WTC11 (cell line): ENCODE data around the gene CARS1. TPM values are rescaled to one million over a fixed set of nuclear protein-coding genes. Genes with fewer than 3 reads are reported as not detected.

ENCODE experiments used
- ATAC-seq: fragments of 200-7000 bp; cut with Tn5 transposase; 2 replicates; pipeline ENCODE4 v1.10.0; 2021; ENCODE audit warnings: mild to moderate bottlenecking, moderate library complexity
- CTCF ChIA-PET: fragments of 300-600 bp; sonication (Branson Sonifier 250); formaldehyde crosslinking; loops from one replicate; lab custom pipeline; 2021; ENCODE audit warnings: antibody characterized with exemption; lab: Charles Lee
- POLR2A ChIA-PET: fragments of 350-600 bp; sonication (Branson Sonifier 250); formaldehyde crosslinking; loops from one replicate; lab custom pipeline; 2021; ENCODE audit warnings: antibody characterized with exemption; lab: Charles Lee
- DNase-seq: peaks from one replicate; pipeline ENCODE4 v3.0.0; 2021; ENCODE audit warnings: low spot score
- H3K27ac Mint-ChIP-seq: 2 replicates; pipeline ENCODE4 v1.8.0; 2021; ENCODE audit warnings: mixed read lengths
- H3K27me3 Mint-ChIP-seq: 2 replicates; pipeline ENCODE4 v1.8.0; 2021; ENCODE audit warnings: low read depth, mild to moderate bottlenecking, moderate library complexity, mixed read lengths
- H3K36me3 Mint-ChIP-seq: 2 replicates; pipeline ENCODE4 v1.8.0; 2021; ENCODE audit warnings: mixed read lengths
- H3K4me1 Mint-ChIP-seq: 2 replicates; pipeline ENCODE4 v1.8.0; 2022; ENCODE audit warnings: mixed read lengths
- H3K4me3 Mint-ChIP-seq: 2 replicates; pipeline ENCODE4 v1.8.0; 2021; ENCODE audit warnings: mild to moderate bottlenecking, moderate library complexity, mixed read lengths
- H3K9me3 Mint-ChIP-seq: 2 replicates; pipeline ENCODE4 v1.8.0; 2021; ENCODE audit warnings: mixed read lengths
- ATF1 ChIP-seq: sonication (generic); formaldehyde crosslinking; IDR thresholded peaks from 2 replicates; pipeline ENCODE4 v1.8.1; 2023; ENCODE audit warnings: mild to moderate bottlenecking, moderate library complexity, missing genetic modification reagents
- CBFB ChIP-seq: sonication (generic); formaldehyde crosslinking; IDR thresholded peaks from 2 replicates; pipeline ENCODE4 v1.8.1; 2022; ENCODE audit warnings: mild to moderate bottlenecking, low read depth, missing genetic modification reagents
- CREB1 ChIP-seq: sonication (generic); formaldehyde crosslinking; IDR thresholded peaks from 2 replicates; pipeline ENCODE4 v1.8.0; 2023; ENCODE audit warnings: mild to moderate bottlenecking, missing genetic modification reagents
- ESRRA ChIP-seq: sonication (generic); formaldehyde crosslinking; IDR thresholded peaks from 2 replicates; pipeline ENCODE4 v1.8.1; 2022; ENCODE audit warnings: mild to moderate bottlenecking, missing genetic modification reagents, borderline replicate concordance
- ETV6 ChIP-seq: sonication (generic); formaldehyde crosslinking; IDR thresholded peaks from 2 replicates; pipeline ENCODE4 v1.8.1; 2022; ENCODE audit warnings: mild to moderate bottlenecking, missing genetic modification reagents
- FOXP1 ChIP-seq: sonication (generic); formaldehyde crosslinking; IDR thresholded peaks from 2 replicates; pipeline ENCODE4 v1.8.0; 2022; ENCODE audit warnings: missing genetic modification reagents, mild to moderate bottlenecking, moderate library complexity, borderline replicate concordance
- GTF2I ChIP-seq: fragments of 250-450 bp; sonication (Bioruptor Pico); conservative IDR thresholded peaks from 2 replicates; pipeline ENCODE4 v1.4.0; 2021; ENCODE audit warnings: mild to moderate bottlenecking
- MYBL2 ChIP-seq: sonication (generic); formaldehyde crosslinking; IDR thresholded peaks from 2 replicates; pipeline ENCODE4 v1.8.1; 2023; ENCODE audit warnings: mild to moderate bottlenecking, moderate library complexity, missing genetic modification reagents
- NFYB ChIP-seq: sonication (generic); formaldehyde crosslinking; conservative IDR thresholded peaks from 2 replicates; pipeline ENCODE4 v1.8.0; 2022; ENCODE audit warnings: low read depth, missing genetic modification reagents
- OVOL2 ChIP-seq: fragments of 250-450 bp; sonication (Bioruptor Pico); IDR thresholded peaks from 2 replicates; pipeline ENCODE4 v1.9.0; 2021; ENCODE audit warnings: mild to moderate bottlenecking, borderline replicate concordance
- RELA ChIP-seq: sonication (generic); formaldehyde crosslinking; IDR thresholded peaks from 2 replicates; pipeline ENCODE4 v1.8.1; 2022; ENCODE audit warnings: missing genetic modification reagents, mild to moderate bottlenecking, borderline replicate concordance
- SMAD3 ChIP-seq: sonication (generic); formaldehyde crosslinking; IDR thresholded peaks from 2 replicates; pipeline ENCODE4 v1.8.0; 2022; ENCODE audit warnings: missing genetic modification reagents, mild to moderate bottlenecking, borderline replicate concordance
- SMAD4 ChIP-seq: sonication (generic); formaldehyde crosslinking; IDR thresholded peaks from 2 replicates; pipeline ENCODE4 v1.8.0; 2022; ENCODE audit warnings: mild to moderate bottlenecking, missing genetic modification reagents
- ZNF138 ChIP-seq: sonication (generic); formaldehyde crosslinking; conservative IDR thresholded peaks from 2 replicates; pipeline ENCODE4 v1.8.1; 2022; ENCODE audit warnings: mild to moderate bottlenecking, moderate library complexity, missing genetic modification reagents
- ZNF263 ChIP-seq: sonication (generic); formaldehyde crosslinking; IDR thresholded peaks from 2 replicates; pipeline ENCODE4 v1.8.1; 2022; ENCODE audit warnings: low read depth, mild to moderate bottlenecking, moderate library complexity, missing genetic modification reagents
- ZNF671 ChIP-seq: fragments of 250-450 bp; sonication (Bioruptor Pico); IDR thresholded peaks from 2 replicates; pipeline ENCODE4 v1.8.0; 2021; ENCODE audit warnings: mild to moderate bottlenecking
- total RNA-seq: library from RNA; stranded (reverse); gene quantifications from 3 replicates; pipeline ENCODE4 v1.2.3, GENCODE V29; 2021
- TF ChIP-seq, protein P1 (sequence below): sonication (generic); formaldehyde crosslinking; IDR thresholded peaks from 2 replicates; pipeline ENCODE4 v1.8.1; 2023; ENCODE audit warnings: mild to moderate bottlenecking, missing genetic modification reagents, moderate library complexity
- TF ChIP-seq, protein P2 (sequence below): fragments of 250-450 bp; sonication (Bioruptor Pico); IDR thresholded peaks from 2 replicates; pipeline ENCODE4 v2.1.2; 2022; ENCODE audit warnings: mild to moderate bottlenecking, moderate library complexity
- TF ChIP-seq, protein P3 (sequence below): sonication (generic); formaldehyde crosslinking; IDR thresholded peaks from 2 replicates; pipeline ENCODE4 v1.8.1; 2022; ENCODE audit warnings: mild to moderate bottlenecking, missing genetic modification reagents, moderate library complexity, borderline replicate concordance
- TF ChIP-seq, protein P4 (sequence below): sonication (generic); formaldehyde crosslinking; IDR thresholded peaks from 2 replicates; pipeline ENCODE4 v1.8.0; 2022; ENCODE audit warnings: mild to moderate bottlenecking, missing genetic modification reagents
- TF ChIP-seq, protein P5 (sequence below): sonication (generic); formaldehyde crosslinking; IDR thresholded peaks from 2 replicates; pipeline ENCODE4 v1.8.1; 2023; ENCODE audit warnings: mild to moderate bottlenecking, missing genetic modification reagents
- TF ChIP-seq, protein P6 (sequence below): sonication (generic); formaldehyde crosslinking; IDR thresholded peaks from 2 replicates; pipeline ENCODE4 v1.8.0; 2022; ENCODE audit warnings: mild to moderate bottlenecking, missing genetic modification reagents
- TF ChIP-seq, protein P7 (sequence below): sonication (generic); formaldehyde crosslinking; IDR thresholded peaks from 2 replicates; pipeline ENCODE4 v1.8.1; 2023; ENCODE audit warnings: mild to moderate bottlenecking, missing genetic modification reagents, moderate library complexity

CARS1 gene
- total RNA-seq, 1 experiment from 2014 or later: 92.0 TPM

DNA sequence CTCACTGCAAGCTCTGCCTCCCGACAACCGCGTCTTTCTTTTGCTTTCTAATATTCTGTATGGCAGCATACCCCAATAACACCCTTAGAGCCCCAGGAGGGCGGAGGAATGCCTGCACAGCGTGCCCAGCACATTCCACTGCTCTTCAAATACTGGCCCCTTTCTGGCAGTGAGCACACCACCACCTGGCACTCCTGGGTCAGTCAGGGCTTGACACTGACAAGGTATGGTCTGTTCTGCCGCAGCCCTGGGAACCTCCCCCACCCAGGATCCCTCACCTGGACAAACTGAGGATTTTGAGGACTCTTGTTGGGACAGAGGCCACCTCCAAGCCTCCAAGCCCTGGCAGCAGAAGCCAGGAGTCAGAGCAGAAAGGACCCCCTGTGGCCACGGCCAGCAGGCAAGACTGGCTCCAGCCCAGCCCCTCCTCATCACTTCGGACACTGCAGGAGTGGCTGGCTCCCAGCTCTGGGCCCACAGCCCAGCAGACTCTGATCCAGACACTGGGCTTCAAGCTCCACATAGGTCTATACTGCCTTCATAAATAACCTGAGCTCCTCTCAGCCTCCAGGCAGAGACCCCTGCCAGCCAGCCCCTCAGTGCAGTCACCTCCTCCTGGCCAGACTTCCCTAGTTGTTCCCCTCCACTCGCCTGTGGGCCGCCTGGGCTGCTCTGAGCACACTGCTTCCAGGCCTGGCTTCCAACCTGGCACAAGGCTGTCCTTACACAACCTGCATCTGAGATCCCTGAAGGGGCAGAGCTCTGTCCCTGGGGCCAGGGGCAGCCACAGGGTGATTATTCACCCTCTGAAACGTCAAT, 14.5 kb downstream of the CARS1 start:
- H3K4me3 Mint-ChIP-seq: no peak overlapping the region
- H3K9me3 Mint-ChIP-seq: no peaks in the 10 kb centered on the region
- no peaks in the 10 kb centered on the region for H3K4me1 Mint-ChIP-seq
- ATAC-seq (no peak), DNase-seq (no peak)
- H3K27me3 Mint-ChIP-seq: no peaks in the 10 kb centered on the region
- CTCF ChIA-PET: no interaction called here
- TF ChIP-seq FOXP1 (CRISPR knock-in tag): no peak
- TF ChIP-seq CBFB (CRISPR knock-in tag): no peak
- TF ChIP-seq NFYB (CRISPR knock-in tag): no peak
- TF ChIP-seq, protein P1, sequence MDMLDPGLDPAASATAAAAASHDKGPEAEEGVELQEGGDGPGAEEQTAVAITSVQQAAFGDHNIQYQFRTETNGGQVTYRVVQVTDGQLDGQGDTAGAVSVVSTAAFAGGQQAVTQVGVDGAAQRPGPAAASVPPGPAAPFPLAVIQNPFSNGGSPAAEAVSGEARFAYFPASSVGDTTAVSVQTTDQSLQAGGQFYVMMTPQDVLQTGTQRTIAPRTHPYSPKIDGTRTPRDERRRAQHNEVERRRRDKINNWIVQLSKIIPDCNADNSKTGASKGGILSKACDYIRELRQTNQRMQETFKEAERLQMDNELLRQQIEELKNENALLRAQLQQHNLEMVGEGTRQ (CRISPR knock-in tag): no peak
- TF ChIP-seq ZNF138 (CRISPR knock-in tag): no peak
- TF ChIP-seq ZNF263 (CRISPR knock-in tag): no peak
- TF ChIP-seq, protein P2, sequence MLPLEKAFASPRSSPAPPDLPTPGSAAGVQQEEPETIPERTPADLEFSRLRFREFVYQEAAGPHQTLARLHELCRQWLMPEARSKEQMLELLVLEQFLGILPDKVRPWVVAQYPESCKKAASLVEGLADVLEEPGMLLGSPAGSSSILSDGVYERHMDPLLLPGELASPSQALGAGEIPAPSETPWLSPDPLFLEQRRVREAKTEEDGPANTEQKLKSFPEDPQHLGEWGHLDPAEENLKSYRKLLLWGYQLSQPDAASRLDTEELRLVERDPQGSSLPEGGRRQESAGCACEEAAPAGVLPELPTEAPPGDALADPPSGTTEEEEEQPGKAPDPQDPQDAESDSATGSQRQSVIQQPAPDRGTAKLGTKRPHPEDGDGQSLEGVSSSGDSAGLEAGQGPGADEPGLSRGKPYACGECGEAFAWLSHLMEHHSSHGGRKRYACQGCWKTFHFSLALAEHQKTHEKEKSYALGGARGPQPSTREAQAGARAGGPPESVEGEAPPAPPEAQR (CRISPR knock-in tag): no peak
- peak overlapping the region; percentile 78; the same call in 1 of the 2 replicates for H3K27ac Mint-ChIP-seq
- POLR2A ChIA-PET: interaction anchor here (1.2 kb wide), 1 partner anchor 20 kb away, joined by 3 read pairs; no protein-coding TSS in a partner anchor
- peaks cover 32% of the 10 kb centered on the region for H3K36me3 Mint-ChIP-seq

DNA sequence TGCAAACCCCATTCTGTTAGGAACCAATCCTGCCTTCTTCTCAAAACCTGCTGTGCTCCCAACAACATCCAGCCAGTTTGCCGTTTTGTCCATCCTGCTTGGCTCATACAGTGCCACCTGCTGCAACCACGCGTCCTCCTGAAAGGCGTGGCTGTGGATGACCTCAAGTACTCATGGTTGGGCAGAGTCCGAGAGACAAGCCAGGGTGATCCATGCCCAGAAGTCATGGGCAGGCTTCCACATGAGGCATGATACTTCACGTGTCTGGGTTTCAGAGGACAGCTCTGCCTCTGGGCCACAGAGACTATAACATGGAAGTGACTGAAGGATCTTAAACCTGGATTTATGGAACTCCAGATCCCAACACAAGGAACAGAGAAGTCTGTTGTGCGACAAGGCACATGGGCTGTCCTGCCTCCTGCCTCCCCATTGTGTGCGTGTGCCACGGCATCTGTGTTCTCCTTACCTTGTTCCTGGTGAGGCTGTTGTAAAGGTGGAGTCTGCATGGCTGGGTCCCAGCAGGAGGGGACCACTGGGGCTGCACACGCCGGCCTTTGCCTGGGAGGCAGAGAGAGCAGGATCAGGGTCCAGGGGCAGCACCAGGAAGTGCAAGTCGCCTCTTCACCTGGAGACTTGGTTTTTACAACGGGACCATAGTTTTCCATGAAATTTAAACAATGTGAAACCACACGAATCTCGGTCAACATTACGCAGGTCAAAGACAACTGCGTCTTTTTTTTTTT, 15.4 kb downstream of the CARS1 start:
- no peak for DNase-seq
- no peak overlapping the region; the same call in 1 of the 2 replicates for H3K27ac Mint-ChIP-seq
- no peak for ATAC-seq
- H3K4me1 Mint-ChIP-seq: no peaks in the 10 kb centered on the region
- ChIA-PET POLR2A (no interaction called here), CTCF (no interaction called here)
- TF ChIP-seq, protein P3, sequence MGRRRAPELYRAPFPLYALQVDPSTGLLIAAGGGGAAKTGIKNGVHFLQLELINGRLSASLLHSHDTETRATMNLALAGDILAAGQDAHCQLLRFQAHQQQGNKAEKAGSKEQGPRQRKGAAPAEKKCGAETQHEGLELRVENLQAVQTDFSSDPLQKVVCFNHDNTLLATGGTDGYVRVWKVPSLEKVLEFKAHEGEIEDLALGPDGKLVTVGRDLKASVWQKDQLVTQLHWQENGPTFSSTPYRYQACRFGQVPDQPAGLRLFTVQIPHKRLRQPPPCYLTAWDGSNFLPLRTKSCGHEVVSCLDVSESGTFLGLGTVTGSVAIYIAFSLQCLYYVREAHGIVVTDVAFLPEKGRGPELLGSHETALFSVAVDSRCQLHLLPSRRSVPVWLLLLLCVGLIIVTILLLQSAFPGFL (CRISPR knock-in tag): no peak
- TF ChIP-seq ESRRA (CRISPR knock-in tag) (no peak), ZNF671 (no peak), ETV6 (CRISPR knock-in tag) (no peak), SMAD3 (no peak), OVOL2 (CRISPR knock-in tag) (no peak), CBFB (CRISPR knock-in tag) (no peak), CREB1 (CRISPR knock-in tag) (no peak), SMAD4 (CRISPR knock-in tag) (no peak), ATF1 (CRISPR knock-in tag) (no peak), GTF2I (CRISPR knock-in tag) (no peak), MYBL2 (no peak), RELA (CRISPR knock-in tag) (no peak)
- TF ChIP-seq, protein P4, sequence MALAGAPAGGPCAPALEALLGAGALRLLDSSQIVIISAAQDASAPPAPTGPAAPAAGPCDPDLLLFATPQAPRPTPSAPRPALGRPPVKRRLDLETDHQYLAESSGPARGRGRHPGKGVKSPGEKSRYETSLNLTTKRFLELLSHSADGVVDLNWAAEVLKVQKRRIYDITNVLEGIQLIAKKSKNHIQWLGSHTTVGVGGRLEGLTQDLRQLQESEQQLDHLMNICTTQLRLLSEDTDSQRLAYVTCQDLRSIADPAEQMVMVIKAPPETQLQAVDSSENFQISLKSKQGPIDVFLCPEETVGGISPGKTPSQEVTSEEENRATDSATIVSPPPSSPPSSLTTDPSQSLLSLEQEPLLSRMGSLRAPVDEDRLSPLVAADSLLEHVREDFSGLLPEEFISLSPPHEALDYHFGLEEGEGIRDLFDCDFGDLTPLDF (CRISPR knock-in tag): no peak
- TF ChIP-seq, protein P5, sequence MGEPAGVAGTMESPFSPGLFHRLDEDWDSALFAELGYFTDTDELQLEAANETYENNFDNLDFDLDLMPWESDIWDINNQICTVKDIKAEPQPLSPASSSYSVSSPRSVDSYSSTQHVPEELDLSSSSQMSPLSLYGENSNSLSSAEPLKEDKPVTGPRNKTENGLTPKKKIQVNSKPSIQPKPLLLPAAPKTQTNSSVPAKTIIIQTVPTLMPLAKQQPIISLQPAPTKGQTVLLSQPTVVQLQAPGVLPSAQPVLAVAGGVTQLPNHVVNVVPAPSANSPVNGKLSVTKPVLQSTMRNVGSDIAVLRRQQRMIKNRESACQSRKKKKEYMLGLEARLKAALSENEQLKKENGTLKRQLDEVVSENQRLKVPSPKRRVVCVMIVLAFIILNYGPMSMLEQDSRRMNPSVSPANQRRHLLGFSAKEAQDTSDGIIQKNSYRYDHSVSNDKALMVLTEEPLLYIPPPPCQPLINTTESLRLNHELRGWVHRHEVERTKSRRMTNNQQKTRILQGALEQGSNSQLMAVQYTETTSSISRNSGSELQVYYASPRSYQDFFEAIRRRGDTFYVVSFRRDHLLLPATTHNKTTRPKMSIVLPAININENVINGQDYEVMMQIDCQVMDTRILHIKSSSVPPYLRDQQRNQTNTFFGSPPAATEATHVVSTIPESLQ (CRISPR knock-in tag): no peak
- TF ChIP-seq, protein P6, sequence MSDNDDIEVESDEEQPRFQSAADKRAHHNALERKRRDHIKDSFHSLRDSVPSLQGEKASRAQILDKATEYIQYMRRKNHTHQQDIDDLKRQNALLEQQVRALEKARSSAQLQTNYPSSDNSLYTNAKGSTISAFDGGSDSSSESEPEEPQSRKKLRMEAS: no peak
- TF ChIP-seq, protein P7, sequence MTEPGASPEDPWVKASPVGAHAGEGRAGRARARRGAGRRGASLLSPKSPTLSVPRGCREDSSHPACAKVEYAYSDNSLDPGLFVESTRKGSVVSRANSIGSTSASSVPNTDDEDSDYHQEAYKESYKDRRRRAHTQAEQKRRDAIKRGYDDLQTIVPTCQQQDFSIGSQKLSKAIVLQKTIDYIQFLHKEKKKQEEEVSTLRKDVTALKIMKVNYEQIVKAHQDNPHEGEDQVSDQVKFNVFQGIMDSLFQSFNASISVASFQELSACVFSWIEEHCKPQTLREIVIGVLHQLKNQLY (CRISPR knock-in tag): no peak
- no peaks in the 10 kb centered on the region for H3K27me3 Mint-ChIP-seq
- H3K9me3 Mint-ChIP-seq: no peaks in the 10 kb centered on the region
- H3K4me3 Mint-ChIP-seq: no peak overlapping the region
- H3K36me3 Mint-ChIP-seq: peaks cover 34% of the 10 kb centered on the region
